ENCODE results near the gene SLC16A3.
"Not testable (repeated sequence)": the region's sequence is repeated elsewhere in the genome, so short reads cannot be mapped to it uniquely, and the experiment has no call there.

The SLC16A3 gene

DNA sequence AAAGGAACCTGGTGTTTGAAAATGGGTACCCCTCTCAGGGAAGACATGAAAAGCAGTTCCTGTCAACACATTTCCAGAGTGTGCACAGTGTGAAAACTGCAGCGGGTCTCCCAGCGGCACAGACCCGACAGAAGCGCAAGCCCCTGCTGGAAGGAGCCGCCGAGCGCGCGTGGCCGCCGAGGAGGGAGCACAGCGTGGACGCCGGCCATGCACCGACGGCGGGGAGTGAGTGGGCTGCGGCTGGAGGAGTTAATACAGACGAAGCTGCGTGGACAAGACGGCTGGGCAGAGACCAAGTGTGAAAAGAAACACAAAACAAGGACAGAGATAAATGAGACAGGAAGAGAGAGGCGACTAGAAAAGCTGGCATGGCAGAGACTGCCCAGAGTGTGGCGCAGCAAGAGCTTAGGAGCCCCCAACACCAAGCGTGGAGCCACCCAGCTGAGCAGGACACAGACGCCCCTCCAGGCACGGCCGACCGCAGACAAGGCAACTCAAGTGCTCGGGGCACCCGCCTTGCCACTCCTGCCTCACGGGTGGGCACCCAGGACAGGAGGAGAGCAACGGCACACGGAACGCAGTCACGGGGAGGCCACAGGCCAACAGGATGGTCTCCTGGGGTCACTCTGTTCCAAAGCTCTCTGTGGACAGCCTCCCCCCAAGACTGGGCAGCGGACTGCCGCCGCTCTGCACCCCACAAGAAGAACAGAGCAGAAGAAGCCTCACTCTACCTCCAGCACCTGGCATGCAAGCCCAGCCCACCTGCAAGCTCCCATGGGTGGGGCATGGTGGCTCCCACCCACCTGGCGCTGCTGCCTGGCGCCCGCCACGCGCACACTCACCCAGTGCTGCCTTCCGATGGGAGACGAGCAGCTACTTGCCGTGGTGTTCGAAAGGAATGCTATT is 16.5 kb downstream of the SLC16A3 start:
- in situ Hi-C loops (cut with HindIII; ENCODE audit: low sequenced_read_pairs): no loop called here

DNA sequence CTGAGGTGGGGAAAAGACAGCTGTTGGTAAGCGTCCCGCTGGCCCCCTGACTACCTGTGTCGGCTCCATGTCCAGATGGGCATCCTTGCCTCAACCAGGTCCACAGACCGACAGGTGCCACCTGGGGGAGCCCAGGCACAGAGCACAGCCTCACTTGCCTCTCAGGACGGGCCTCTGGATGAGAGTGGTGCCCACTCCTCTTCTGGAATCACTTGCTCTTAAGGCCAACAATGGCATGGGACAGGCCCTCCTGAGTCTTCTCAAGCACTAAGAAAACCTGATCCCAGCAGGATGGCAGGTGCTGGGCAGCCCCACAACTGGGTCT is 17.2 kb downstream of the SLC16A3 start:
- in situ Hi-C loops (cut with HindIII; ENCODE audit: low sequenced_read_pairs): no loop called here

DNA sequence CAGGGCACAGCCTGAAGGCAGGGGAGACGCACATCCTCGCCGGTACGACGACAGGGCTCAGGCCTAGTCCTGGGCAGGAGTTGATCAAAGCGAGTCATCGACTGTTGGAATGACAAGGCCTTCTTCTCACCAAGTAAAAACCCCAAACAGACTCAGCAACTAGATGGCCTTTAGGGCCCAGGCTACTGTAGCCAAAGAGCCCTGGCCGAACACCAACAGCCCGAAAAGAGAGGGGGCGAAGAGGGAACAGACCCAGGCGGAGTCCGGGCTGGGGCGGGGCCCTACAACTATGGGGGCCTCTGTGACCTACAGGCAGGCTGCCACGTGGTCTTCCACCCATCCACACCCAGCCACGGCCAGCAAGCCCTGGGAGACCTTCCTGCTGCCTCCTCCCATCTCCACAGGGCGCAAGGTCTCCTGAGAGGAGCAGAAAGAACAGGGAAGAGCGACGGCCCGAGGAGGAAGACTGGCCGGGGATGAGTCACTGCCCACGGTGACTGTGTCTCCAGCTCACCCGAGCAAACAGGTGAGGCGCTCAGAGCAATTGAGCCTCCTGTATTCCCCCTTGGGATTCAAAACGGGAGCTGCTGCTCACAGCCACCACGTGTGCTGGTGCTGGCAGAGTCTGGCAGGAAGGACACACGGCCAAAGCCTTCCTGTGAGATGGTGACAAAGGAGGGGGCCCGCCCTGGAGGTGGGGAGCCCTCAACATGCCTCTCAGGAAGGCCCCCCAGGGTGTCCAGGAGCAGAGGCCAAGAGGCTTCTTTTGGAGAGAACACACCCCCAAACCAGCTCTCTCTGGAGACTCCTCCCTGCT is 17.7 kb downstream of the SLC16A3 start:
- in situ Hi-C loops (cut with HindIII; ENCODE audit: low sequenced_read_pairs): no loop called here

DNA sequence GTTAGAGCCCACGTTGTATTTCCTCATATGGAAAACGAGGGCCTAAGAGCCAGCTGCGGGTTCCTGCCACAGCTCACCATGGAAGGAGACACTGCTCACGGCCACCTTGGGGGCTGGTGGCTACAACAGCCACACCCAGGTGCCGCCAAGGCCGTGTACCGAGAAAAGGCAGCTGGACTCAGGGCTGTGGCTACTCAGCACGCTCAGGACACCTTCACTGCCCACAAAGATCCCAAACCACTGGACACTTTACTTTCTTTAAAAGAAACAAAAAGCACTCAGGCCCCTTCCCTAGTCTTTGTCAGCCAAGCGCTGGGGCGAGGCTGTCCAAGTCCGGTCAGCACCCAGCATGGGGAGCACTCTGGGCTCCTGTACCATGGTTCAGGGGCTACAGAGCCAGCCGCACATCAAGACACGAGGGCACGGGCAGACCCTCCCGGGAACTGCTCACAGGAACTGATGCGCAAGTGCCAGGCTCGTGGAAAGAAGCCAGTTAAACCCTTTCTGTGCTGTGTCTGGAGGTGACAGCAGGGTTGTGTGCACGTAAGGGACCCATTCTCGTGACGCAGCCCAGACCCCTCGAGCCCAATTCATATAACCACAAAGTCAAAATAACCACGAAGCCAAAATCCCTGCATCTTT is 18.5 kb downstream of the SLC16A3 start:
- in situ Hi-C loops (cut with HindIII; ENCODE audit: low sequenced_read_pairs): no loop called here

DNA sequence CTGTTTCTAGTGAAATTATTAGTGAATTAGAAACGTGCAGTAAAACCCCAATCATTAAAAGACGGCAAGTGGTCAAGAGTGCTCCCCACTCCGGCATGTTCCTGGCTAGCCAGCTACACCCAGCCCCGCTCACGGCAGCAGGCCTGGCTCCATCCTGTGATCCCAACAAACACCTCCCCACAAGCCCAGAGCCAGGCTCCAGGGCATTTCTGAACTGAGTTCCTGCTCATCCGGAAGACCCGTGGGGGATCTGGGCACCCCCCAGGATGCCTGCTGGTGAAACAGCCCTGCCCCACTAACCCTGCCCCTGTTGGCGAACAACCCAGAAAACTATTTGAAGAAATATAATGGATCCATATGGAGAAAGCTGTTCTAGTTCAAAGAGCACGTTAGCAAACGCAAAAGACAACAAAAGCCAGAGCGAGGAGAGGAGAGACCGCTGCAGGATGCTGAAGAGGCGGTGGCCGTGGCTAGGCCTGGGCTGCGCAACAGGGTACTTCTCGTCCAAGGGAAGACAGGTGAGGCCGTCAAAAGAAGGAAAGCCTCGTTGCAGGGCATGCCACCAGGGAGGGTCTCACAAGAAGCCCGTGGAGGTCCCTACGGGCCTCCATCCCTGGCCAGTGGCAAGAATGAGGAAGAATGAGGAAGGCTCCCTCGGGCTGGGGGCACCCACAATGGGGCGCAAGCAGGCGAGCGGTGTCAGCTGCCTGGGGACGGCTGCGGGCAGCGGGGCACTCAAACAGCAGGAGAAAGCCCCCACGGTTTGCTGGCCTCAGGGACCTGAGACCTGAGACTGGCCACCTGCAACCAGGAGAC is 19.2 kb downstream of the SLC16A3 start:
- in situ Hi-C loops (cut with HindIII; ENCODE audit: low sequenced_read_pairs): no loop called here

GRCh38 chr17:82248815-82249674 is 20.2 kb downstream of the SLC16A3 start:
- in situ Hi-C loops (cut with HindIII; ENCODE audit: low sequenced_read_pairs): no loop called here

GRCh38 chr17:82249896-82250581 is 21.2 kb downstream of the SLC16A3 start:
- in situ Hi-C loops (cut with HindIII; ENCODE audit: low sequenced_read_pairs): no loop called here

DNA sequence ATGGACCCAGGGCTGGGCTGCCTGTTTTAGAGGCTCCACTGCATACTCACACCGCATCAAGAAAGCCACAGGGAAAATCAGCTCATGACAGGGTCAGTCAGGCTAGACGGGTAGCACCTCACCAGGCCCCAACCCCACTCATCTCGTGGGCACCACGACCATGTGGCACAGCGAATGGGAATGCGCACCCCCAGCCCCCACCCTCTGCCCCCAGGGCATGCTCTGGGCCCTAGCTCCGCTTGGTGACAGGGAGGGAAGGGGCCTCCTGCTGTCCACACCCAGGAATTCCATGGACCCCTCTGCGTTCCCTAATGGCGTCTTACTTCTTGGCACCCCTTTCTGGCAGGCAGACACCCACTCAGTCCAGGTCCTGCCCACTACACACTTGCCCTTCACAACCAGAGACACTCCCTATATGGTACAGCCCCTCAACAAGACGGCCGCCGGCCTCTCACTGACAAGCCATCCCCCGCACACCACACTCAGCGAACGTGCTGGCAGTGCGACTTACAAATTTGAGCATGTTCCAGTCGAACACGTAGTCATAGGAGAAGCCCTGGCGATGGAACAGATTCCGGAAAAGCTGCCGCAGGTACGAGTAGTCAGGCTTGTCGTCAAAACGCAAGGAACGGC is 22.1 kb downstream of the SLC16A3 start:
- in situ Hi-C loops (cut with HindIII; ENCODE audit: low sequenced_read_pairs): no loop called here

- in situ Hi-C loops (cut with HindIII; ENCODE audit: low sequenced_read_pairs): no loop called here
Observed at GRCh38 chr17:82252511-82253178, 23.8 kb downstream of the SLC16A3 start.

- in situ Hi-C loops (cut with HindIII; ENCODE audit: low sequenced_read_pairs): no loop called here
Observed at GRCh38 chr17:82253179-82253544, 24.3 kb downstream of the SLC16A3 start.

DNA sequence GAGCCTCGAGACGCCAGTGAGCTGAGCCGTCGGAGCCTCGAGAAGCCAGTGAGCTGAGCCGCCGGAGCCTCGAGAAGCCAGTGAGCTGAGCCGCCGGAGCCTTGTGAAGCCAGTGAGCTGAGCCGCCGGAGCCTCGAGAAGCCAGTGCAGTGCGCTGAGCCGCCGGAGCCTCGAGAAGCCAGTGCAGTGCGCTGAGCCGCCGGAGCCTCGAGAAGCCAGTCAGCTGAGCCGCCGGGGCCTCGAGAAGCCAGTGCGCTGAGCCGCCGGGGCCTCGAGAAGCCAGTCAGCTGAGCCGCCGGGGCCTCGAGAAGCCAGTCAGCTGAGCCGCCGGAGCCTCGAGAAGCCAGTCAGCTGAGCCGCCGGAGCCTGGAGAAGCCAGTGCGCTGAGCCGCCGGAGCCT is 25.3 kb downstream of the SLC16A3 start:
- in situ Hi-C loops (cut with HindIII; ENCODE audit: low sequenced_read_pairs): not testable (repeated sequence)

DNA sequence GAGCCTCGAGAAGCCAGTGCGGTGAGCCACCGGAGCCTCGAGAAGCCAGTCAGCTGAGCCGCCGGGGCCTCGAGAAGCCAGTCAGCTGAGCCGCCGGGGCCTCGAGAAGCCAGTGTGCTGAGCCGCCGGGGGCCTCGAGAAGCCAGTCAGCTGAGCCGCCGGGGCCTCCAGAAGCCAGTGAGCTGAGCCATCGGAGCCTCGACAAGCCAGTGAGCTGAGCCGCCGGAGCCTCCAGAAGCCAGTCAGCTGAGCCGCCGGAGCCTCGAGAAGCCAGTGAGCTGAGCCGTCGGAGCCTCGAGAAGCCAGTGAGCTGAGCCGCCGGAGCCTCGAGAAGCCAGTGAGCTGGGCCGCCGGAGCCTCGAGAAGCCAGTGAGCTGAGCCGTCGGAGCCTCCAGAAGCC is 25.9 kb downstream of the SLC16A3 start:
- in situ Hi-C loops (cut with HindIII; ENCODE audit: low sequenced_read_pairs): not testable (repeated sequence)

- in situ Hi-C loops (cut with HindIII; ENCODE audit: low sequenced_read_pairs): no loop called here
Observed at GRCh38 chr17:82255402-82255972, 26.6 kb downstream of the SLC16A3 start.

- in situ Hi-C loops (cut with HindIII; ENCODE audit: low sequenced_read_pairs): no loop called here
Observed at GRCh38 chr17:82256242-82256885, 27.5 kb downstream of the SLC16A3 start.

DNA sequence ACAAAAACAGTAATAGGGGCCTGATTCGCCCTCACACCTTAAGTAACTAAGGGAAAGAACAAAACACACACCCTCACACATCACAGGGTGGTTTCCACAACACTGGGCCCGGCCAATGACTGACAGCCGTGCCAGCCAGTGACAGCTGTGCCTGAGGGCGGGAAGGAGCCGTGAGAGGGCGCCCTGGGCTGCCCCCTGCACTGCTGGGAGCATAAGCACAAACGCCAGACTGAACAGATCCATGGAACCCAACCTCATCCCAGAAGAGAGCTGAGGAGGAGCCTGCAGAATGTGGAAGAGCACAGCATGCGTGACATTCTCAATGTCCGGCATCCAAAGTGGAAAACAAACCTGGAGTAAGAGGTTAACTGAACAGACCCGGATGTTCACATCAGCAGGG is 28.6 kb downstream of the SLC16A3 start:
- in situ Hi-C loops (cut with HindIII; ENCODE audit: low sequenced_read_pairs): no loop called here

DNA sequence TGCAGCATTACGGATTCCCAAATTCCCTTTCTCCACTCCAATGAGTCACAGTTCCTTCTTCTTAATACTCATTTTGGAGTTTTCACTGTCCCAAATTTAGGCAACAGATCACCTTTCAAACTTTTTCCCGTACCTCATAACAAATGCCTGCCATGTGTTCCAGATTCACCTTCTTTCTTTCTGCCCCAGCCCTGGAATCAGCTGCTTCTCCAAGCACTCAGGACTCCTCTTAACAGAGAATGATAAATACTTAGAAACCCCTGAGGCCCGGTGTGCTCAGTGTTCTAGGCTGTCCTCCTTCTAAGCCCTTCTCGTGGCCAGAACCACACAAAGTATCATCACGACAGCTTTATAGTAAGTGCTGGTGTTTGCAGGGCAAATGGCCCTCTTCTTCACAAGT is 29.7 kb downstream of the SLC16A3 start:
- in situ Hi-C loops (cut with HindIII; ENCODE audit: low sequenced_read_pairs): no loop called here

Measured in endothelial cell of hepatic sinusoid (primary cell).